Endothelial cell (in vitro differentiated cells): Measurements from ENCODE around the gene MOGAT3. TPM values are rescaled to one million over a fixed set of nuclear protein-coding genes. Genes with fewer than 3 reads are reported as not detected.
A peak's percentile ranks its signal among the peaks of the same experiment; 100 is the strongest.

Experiments used
- DNase-seq: peaks from one replicate; pipeline ENCODE4 v3.0.0; 2021; ENCODE audit warnings: low spot score
- H3K27ac Mint-ChIP-seq: one replicate; pipeline ENCODE4 v1.8.0; 2021; ENCODE audit warnings: mixed read lengths, inconsistent platforms; ENCODE audit not compliant: unreplicated experiment
- H3K27me3 Mint-ChIP-seq: one replicate; pipeline ENCODE4 v1.8.0; 2021; ENCODE audit warnings: mild to moderate bottlenecking, moderate library complexity, mixed read lengths, inconsistent platforms; ENCODE audit not compliant: unreplicated experiment
- H3K36me3 Mint-ChIP-seq: one replicate; pipeline ENCODE4 v1.8.0; 2021; ENCODE audit warnings: mild to moderate bottlenecking, low read depth, mixed read lengths, inconsistent platforms; ENCODE audit not compliant: unreplicated experiment
- H3K4me1 Mint-ChIP-seq: one replicate; pipeline ENCODE4 v1.8.0; 2021; ENCODE audit warnings: mild to moderate bottlenecking, mixed read lengths, inconsistent platforms; ENCODE audit not compliant: unreplicated experiment
- H3K4me3 Mint-ChIP-seq: one replicate; pipeline ENCODE4 v1.8.0; 2021; ENCODE audit warnings: mild to moderate bottlenecking, mixed read lengths, inconsistent platforms; ENCODE audit not compliant: unreplicated experiment
- H3K9me3 Mint-ChIP-seq: one replicate; pipeline ENCODE4 v1.8.0; 2021; ENCODE audit warnings: mixed read lengths, inconsistent platforms; ENCODE audit not compliant: unreplicated experiment
- CTCF ChIP-seq: fragments of 200-600 bp; sonication (generic); IDR thresholded peaks from one replicate; pipeline ENCODE4 v1.5.0; 2021; ENCODE audit warnings: antibody characterized with exemption; ENCODE audit not compliant: unreplicated experiment
- microRNA-seq: library from miRNA; unstranded; fragments of <30 nt; microRNA quantifications from one replicate; pipeline ENCODE4, GENCODE V29; 2020; ENCODE audit not compliant: unreplicated experiment
- total RNA-seq: library from RNA; stranded (reverse); fragmentation: NEBNext Ultra II Directional; extraction: Animal tissue kit (Norgen Biotek cat#: 25700); gene quantifications from one replicate; pipeline ENCODE4 v1.2.1, GENCODE V29; 2021; ENCODE audit not compliant: unreplicated experiment

Gene MOGAT3
- total RNA-seq, 1 donor from 2014 or later, result not detected

- peaks cover 6% of the 10 kb centered on the region for H3K4me1 Mint-ChIP-seq
- TF ChIP-seq CTCF, result no peak
- peak; percentile 97 for DNase-seq
- H3K27me3 Mint-ChIP-seq, result peaks cover 12% of the 10 kb centered on the region
- peak within 1 kb of the TSS; percentile 74 for H3K27ac Mint-ChIP-seq
- H3K4me3 Mint-ChIP-seq, result peak within 1 kb of the TSS; percentile 90
- peaks cover 11% of the 10 kb centered on the region for H3K36me3 Mint-ChIP-seq
- H3K9me3 Mint-ChIP-seq, result no peaks in the 10 kb centered on the region
These were observed 46.7 kb downstream of the MOGAT3 start, which contains the start of gene AP1S1 for GRCh38 chr7:101153969-101154692. AP1S1 (plus strand) TSS chr7:101154476; CDS start chr7:101154515, 39 bp downstream.

GRCh38 chr7:101151908-101152651 is 48.8 kb downstream of the MOGAT3 start:
- TF ChIP-seq CTCF, result no peak
- DNase-seq, result no peak
- Mint-ChIP-seq H3K9me3 (no peaks in the 10 kb centered on the region), H3K36me3 (peaks cover 6% of the 10 kb centered on the region), H3K27ac (no peak overlapping the region), H3K27me3 (peaks cover 13% of the 10 kb centered on the region), H3K4me1 (peaks cover 6% of the 10 kb centered on the region), H3K4me3 (no peak overlapping the region)

Small RNA genes within 50 kb of the gene (microRNA-seq; reads per million reads assigned to microRNA genes)
- gene MIR4653, result not detected

Other genes starting within 250 kb of the MOGAT3 start
- gene MUC12, start 231.5 kb downstream of the MOGAT3 start, total RNA-seq, result 1.3 TPM
- gene MUC17, start 181.0 kb downstream of the MOGAT3 start, total RNA-seq, result not detected
- 5.3 TPM for gene TRIM56, start 115.6 kb downstream of the MOGAT3 start, total RNA-seq
- 0.80 TPM for gene SERPINE1, start 73.9 kb downstream of the MOGAT3 start, total RNA-seq
- gene AP1S1, start 46.6 kb downstream of the MOGAT3 start, total RNA-seq, result 45.6 TPM
- gene VGF, start 35.5 kb downstream of the MOGAT3 start, total RNA-seq, result 0.77 TPM
- gene NAT16, start 20.7 kb downstream of the MOGAT3 start, total RNA-seq, result not detected
- gene PLOD3, start 16.5 kb upstream of the MOGAT3 start, total RNA-seq, result 73.0 TPM
- gene ZNHIT1, start 17.1 kb upstream of the MOGAT3 start, total RNA-seq, result 71.5 TPM
- gene CLDN15, start 36.8 kb upstream of the MOGAT3 start, total RNA-seq, result 10.5 TPM
- 150 TPM for gene FIS1, start 44.0 kb upstream of the MOGAT3 start, total RNA-seq
- 25.8 TPM for gene IFT22, start 120.8 kb upstream of the MOGAT3 start, total RNA-seq
- gene COL26A1, start 161.8 kb upstream of the MOGAT3 start, total RNA-seq, result 6.1 TPM